ENCODE measurements around the gene ESR2.
"Not testable (repeated sequence)": the region's sequence is repeated elsewhere in the genome, so short reads cannot be mapped to it uniquely, and the experiment has no call there.

Gene ESR2

DNA sequence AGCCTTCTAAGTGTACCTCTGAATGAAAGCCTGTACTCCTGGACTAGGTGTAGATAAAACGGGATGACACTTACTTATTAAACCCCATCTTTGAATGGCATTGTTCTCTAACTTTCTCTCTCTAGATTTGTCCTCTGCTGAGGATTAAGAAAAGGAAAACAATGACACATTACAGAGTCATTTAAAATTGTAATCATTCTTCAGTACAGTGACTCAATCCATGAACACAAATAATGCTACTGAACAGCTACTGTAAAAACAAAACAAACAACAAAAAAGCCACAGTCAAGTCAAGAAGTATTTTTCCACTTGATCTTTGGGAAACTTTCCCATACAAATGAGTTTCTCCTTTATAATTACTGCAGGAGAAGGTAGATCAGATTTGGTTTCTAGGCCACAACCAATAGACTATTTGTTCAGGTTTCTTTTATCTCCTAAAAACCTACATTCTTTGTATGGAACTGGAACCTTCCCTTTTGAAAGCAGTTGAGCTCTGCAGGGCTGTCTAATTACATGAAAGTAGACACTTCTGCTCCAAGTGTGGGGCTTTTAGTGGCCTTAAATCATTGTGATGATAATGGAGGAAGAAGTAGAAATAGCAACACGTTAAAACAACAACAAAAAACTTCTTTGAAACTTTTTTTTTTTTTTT is 219.1 kb downstream of the ESR2 start:
- DNase-seq = peak; percentile 27

DNA sequence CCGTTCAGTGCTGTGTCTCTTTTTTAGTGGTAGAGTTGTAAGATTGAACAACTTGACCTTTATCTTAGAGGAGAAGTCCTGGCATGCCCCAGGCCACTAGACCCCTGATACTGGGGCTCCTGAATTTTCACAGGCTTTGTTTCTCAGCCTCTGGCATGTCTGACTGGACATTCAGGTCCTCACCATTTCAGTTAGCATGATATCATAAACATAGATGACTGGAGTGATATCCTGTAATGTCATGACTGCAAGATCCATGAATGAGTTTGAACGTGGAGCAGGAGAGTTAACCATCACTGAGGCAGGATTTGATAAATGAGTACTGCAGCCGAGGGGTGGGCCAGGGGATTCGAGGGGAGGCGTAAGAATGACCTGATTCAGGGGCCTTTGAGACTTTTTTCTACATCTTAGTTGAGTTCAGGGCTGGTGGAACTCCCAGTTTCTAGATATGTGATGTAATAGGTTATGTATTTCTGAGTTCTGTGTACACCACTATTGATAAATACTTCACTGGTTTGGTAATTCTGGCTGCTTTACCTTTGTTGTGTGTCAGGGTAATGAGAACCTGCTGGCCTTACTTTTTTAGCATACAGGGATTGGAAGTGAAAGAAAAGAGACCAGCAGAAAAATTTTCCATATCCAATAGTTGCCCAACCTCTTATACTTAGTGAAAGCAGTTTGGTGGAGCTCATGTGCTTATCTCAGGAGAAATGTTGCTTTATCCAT is 224.4 kb downstream of the ESR2 start:
- no peak for DNase-seq

DNA sequence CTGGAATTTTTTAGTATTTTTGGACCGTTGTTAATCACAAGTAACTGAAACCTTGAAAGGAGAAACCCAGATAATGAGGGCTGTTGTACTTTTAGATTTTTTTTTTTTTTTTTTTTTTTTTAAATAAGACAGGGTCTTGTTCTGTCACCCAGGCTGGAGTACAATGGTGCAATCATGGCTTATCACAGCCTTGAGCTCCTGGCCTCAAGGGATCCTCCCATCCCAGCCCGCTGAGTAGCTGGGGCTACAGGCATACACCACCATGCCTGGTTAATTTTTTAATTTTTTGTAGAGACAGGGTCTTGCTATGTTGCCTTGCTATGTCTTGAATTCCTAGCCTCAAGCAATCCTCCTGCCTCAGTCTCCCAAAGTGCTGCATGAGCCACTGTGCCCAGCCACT is 229.7 kb downstream of the ESR2 start:
- no peak for DNase-seq

DNA sequence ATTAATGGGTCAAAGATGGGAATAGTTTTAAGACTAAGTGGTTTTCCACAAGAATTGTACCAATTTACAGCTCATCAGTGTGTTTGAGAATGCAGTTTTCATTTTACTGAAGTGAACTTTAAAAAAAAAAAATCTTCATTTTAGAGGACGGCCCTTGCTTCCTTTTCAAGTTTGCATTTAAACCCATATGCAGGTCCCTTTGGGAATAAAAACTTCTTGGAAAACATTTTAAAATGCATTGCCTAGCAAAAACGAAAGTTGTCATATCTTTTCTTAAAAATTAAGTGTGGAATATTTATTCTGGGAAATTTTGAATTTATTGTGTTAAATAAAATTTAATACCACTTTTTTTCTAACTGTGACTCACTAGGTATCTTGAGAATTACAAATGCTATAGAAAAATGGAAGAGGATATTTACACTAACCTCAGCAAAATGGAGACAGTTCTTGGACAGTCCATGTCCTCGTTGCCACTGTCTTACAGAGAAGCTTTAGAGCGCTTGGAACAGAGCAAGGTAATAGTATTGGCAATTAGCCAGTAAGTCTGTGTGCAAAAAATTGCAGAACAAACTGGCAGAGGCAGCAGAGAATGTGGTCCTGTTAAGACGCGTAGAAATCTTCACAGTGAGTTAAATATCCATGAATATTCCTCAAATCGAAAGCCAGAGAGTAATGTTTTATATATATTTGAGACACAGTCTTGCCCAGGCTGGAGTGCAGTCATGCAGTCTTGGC is 231.6 kb downstream of the ESR2 start:
- DNase-seq = no peak

GRCh38 chr14:64061706-64062105 is 232.5 kb downstream of the ESR2 start:
- no peak for DNase-seq

DNA sequence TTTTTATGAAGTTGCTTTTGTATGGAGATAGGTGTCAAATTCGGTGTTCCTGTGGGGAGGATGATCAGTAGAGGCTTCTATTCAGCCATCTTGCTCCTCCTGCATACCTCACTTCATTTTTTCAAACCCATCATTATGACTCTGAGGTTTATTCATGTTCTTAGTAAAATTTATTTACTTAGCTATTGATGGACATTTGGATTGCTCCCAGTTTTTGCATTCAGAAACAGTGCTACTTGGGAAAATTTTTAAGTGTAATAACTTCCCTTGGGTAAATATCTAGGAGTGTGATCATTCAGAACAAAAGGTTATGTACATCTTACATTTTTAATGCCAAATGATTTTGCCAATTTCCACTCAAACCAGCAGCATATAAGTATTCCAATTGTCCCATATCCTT is 233.1 kb downstream of the ESR2 start:
- DNase-seq = no peak

DNA sequence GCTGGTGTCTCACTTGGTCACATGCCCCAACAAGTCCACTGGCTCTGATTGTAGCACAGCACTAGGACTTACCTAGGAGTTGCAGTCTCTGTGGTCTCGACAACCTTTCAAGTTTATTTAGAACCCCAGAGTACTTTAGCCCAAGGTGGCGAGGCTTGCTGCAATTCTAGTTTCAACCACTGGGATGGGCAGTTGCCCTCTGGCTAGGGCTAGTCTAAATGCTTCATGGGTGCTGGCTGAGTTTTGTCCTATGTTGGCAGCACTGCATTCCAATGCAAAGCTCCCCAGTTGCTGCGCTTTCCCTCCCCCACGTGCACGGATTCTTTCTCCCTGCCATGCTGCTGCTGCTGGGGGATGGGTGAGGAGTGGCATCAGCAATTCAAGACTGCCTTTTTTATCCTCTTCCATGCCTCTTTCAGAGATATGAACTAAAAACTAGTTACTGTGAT is 233.5 kb downstream of the ESR2 start:
- DNase-seq = peak; percentile 28

DNA sequence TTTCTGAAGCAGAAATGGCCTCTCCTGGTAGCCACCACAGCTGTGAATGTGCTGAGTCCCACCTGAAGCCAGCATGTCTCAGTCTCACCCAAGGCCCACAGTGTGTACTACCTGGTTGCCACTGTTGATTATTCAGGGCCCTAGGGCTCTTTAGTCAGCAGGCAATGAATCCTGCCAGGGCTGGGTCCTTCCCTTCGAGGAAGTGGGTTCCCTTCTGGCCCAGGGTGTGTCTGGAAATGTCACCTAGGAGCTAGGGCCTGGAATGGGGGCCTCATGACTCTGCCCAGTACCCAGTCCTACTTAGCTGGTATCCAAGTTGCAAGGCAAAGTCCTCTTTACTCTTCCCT is 234.0 kb downstream of the ESR2 start:
- DNase-seq = no peak

DNA sequence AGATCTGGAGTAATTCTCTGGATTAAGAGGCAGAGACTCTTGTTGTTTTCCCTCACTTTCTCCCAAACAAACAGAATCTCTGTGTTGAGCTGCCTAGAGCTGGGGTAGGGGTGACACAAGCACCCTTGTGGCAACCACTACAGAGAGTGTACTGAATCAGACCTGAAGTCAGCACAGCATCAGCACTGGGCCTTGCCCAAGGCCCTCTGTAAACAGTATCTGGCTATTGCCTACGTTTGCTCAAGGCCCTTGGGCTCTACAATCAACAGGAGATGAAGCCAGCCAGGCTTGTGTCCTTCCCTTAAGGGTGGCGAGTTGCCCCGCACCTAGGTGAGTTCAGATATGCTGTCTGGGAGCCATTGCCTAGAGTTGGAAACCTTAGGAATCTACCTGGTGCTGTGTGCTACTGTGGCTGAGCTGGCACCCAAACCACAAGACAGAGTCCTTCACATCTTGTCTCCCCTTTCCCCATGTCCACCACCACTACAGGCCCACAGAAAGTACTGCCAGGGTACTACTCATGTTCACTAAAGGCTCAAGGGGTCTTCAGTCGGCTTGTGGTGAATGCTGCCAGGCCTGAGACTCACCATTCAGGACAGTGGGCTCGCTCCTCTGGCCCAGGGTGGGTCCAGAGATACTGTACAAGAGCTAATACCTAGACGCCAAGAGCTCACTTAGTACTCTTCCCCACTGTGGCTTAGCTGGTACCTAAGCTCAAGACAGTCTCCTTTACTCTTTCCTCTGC is 234.5 kb downstream of the ESR2 start:
- DNase-seq = no peak

DNA sequence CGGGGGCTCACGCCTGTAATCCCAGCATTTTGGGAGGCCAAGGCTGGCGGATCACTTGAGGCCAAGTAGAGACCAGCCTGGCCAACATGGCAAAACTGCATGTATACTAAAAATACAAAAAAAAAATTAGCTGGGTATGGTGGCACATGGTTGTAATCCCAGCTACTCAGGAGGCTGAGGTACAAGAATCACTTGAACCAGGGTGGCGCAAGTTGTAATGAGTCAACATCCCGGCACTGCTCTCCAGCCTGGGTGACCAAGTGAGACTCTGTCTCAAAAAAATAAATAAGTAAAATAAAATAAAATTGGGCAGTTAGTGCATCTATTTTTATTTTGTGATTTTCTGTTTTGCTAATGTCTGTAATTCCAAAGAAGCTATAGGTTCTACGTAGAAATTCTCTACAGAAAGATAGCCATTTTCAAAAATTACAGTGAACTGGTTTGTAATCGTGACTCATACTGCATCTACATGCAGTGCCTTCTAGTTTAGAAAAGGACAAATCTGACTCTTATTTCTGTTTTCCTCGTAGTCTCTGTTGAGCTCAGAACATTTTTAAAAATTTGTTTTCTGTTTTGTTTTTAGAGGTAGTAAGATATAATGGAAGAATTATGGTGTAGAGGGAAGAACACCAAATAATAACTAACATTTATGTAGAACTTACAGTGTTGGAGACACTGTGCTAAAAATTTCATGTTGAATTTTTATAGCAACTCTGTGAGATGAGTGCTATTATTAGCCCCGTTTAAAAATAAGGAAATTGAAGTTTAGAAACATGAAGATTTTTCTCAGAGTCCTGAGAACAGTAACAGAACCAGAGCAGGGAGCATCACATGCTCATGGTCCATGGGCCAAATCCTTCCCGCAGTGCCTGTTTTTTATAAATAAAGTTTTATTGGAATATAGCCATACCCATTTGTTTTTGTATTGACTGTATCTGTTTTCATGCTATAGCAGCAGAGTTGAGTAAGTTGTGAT is 240.2 kb downstream of the ESR2 start:
- no peak for DNase-seq

GRCh38 chr14:64049616-64050381 is 244.4 kb downstream of the ESR2 start:
- no peak for DNase-seq

DNA sequence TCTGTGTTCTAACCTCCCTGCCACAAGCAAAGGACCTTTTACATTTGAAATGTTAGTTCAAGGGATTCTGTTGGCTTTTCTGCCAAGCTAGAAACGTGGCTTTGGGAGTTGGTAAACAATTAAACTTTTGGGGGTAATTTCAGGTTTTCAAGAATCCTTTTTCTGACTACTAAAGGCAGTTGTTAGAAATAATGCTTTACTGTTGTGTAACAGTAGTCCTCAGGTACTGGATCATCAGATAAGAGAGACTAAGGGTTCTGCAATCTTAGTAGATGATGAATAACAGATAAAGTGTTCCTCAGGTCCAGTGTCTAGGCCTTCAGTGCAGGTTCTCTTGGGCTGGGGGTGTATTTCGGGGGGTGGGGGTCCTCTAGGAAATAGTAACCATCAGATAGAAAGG is 249.1 kb downstream of the ESR2 start:
- no peak for DNase-seq

GRCh38 chr14:64043296-64043695 is 250.9 kb downstream of the ESR2 start:
- DNase-seq = not testable (repeated sequence)

- DNase-seq = no peak
Observed at GRCh38 chr14:64040044-64040443, 254.1 kb downstream of the ESR2 start.

DNA sequence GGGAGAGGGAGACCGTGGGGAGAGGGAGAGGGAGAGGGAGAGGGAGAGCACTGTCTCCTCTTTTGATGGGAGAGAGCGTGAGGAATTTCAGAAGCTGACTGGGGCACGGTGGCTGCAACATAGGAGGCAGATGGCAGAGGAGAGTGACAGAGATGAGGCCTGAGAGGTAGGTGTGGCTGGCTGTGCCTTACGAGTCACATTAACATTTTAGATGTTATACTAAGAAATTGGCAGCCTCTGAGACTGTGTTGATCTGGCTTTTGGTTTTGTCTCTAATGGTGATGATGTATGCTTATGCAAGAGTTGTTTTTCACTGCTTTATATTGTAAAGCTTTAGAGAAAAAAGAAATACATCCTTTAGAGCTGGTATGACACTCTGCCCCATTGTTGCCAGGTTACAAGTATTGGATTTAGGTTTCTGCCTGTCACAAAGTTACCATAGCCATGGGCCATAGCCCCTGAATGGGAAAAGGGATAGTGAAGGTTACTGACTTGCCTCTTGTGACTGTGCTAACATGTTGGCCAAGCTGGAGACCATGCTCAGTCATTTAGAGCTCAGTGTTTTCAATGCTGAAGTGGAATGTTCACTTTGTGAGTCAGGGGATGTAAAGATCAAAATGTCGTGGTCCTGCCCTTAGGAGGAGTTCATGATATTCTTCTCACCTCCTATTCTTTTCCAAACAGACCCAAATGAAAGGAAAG is 255.2 kb downstream of the ESR2 start:
- DNase-seq = no peak

DNA sequence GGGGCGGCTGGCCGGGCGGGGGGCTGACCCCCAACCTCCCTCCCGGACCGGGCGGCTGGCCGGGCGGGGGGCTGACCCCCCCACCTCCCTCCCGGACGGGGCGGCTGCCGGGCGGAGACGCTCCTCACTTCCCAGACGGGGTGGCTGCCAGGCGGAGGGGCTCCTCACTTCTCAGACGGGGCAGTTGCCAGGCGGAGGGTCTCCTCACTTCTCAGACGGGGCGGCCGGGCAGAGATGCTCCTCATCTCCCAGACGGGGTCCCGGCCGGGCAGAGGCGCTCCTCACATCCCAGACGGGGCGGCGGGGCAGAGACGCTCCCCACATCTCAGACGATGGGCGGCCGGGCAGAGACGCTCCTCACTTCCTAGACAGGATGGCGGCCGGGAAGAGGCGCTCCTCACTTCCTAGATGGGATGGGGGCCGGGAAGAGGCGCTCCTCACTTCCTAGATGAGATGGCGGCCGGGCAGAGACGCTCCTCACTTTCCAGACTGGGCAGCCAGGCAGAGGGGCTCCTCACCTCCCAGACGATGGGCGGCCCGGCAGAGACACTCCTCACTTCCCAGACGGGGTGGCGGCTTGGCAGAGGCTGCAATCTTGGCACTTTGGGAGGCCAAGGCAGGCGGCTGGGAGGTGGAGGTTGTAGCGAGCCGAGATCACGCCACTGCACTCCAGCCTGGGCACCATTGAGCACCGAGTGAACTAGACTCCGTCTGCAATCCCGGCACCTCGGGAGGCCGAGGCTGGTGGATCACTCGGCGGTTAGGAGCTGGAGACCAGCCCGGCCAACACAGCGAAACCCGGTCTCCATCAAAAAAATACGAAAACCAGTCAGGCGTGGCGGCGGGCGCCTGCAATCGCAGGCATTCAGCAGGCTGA is 256.1 kb downstream of the ESR2 start:
- DNase-seq = not testable (repeated sequence)

DNA sequence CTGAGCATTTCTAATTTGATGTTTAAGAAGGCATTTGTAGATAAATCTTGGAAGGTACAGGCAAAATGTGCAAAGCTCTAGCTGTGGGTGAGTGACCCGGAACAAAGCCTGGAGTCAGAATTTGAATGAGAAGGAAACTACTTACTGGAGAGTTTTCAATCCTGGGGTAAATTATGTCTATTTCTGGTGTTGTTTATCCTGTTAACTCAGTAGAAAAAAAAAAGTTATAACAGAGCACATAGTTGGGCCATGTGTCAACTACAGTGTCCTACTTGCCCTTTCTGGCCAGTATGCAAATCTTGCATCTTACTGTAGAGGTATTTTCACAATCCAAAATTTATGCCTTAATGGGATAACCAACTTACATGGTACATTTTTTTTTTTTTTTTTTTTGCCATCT is 259.0 kb downstream of the ESR2 start:
- no peak for DNase-seq
